Forelimb muscle (tissue), 1 donor: ENCODE measurements around the gene CLMN. TPM values are rescaled to one million over a fixed set of nuclear protein-coding genes. Genes with fewer than 3 reads are reported as not detected.

Experiments
- DNase-seq: peaks from one replicate; pipeline ENCODE4 v3.0.0-alpha.2; 2013; ENCODE audit warnings: low read depth
- polyA plus RNA-seq: library from polyadenylated mRNA; unstranded; fragments of 120-200 nt; gene quantifications from one replicate; pipeline ENCODE4 v1.2.1, GENCODE V29; 2013; ENCODE audit not compliant: insufficient read length

The CLMN gene
- polyA plus RNA-seq, 1 donor = 2.5 TPM

DNA sequence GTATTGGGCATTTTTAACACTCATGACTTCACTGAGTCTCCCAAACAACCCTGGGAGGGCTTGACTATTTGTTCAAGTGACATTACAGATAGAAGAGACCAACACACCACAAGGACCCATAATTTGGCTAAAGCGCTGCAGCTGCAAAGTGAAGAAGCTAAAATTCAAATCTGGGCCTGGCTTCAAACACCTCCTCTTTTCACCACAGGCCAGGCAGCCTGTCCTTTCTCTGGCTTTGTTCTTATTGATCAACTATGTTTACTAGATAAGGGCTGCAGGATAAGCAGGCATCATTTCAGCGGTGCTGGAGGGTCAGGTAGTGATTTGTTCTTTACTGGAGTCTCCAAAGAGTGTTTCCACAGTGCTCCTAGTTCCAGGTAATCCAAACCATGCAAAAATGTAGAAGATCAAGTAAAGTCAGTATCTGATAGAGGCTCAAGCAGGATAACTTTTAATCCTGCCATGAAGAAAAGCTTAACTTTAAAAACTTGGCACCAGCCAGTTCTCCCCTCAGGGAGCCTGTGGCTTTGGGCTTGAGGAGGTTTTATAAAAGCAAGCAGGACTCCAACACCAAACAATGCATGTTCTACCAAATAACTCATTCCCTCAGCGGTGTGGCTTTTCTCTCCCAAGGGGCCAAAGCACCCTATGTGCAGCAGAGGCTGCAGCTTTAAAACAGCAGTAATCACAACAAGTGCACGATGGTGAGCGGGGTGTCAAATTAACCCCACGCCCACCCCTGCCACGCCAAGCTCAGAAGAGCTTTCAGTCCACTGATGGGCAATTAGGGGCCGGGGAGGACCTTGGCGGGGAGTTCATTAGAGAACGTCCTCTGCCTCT, 16.8 kb downstream of the CLMN start:
- DNase-seq = no peak

DNA sequence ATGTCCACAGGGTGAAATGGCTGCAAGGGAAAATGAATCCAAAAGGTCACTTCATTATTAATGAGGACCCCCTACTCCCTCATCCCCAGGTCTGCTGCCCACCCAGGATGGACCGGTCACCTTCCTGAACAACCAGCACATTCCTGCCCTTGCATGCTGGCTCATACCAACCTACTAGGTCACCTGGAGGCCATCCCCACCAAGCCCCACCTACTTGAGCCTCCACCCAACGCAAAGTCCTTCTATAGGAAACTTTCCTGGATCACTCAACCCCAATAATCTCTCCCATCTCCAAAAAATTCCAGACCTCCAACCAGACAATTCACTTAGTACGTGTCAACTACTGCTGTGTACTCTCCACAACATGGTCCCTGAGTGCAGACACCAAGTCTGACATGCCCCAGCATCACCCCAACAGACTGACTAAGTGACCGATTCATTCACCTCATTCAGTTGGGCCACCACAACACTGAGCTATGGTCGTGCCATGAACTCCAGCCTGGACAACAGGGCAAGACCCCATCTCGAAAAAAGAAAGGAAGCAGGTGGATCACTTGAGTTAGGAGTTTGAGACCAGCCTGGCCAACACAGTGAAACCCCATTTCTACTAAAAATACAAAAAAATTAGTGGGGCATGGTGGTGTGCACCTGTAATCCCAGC, 18.1 kb downstream of the CLMN start:
- DNase-seq = no peak

DNA sequence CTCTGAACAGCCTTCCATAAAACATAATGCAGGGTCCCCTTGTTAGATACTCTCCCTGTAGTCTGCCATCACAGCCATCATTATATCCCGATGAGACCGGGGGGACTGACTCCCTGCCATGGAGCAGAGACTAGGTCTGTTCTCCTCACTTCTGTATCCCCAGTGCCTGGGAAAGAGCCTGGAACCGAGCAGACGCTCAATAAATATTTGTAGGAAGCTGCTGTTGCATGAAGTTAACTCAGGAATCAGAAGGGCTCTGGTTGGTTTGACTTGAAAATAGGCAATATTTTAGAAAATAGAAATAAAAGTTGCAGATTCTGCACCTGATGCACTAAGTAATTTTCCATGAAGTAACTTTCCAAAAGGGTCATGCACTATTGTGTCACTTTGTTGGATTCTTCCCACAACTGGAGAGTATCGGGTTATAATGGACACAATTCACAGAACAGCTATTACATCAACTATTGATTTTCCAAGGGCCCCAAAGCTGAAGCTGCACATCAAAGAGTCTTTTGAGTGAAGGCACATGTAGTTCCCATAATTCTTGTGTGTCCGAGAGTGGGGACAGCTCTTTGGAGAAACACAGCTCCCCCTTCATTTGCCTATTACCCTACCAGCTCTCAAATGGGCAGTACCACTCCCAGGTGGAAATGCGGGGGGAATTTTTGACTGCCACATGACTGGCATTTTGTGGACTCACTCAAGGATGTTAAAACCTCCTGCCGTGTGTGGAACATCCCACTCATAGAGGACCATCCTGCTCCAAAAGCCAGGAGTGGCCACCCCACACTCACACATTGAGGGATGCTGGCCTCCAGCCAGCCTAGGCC, 18.8 kb downstream of the CLMN start:
- no peak for DNase-seq

DNA sequence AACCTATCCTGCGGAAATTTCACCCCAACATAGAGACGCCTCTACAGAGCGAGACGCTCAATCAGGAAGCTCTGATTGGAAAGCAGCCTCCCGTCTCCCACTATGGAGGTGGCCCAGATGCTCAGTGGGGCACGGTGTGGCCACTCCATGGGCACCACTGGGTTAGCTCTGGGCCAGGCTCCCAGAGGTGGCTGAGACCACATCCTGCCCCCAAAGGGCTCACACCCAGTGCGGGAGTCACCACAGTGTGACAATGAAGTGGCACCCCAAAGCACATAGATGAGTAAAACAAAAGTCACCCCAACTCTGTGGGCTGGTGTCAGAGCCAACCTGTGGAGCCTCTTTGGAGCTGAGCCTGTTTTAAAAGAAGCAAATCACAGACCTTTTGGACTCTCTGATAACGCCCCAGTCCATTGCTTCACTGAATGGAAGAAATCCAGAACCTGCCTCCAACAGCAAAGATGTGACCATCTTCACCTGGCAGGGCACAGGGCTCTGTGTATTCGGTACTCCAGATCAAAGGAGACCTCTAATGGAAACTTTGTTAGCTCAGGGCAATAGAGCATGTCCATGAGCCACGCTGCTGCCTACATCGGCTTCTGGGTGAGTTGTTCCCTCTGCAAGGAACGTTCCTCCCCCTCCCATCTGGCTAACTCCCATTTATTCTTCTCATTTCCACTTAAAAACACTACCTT, 19.6 kb downstream of the CLMN start:
- no peak for DNase-seq

DNA sequence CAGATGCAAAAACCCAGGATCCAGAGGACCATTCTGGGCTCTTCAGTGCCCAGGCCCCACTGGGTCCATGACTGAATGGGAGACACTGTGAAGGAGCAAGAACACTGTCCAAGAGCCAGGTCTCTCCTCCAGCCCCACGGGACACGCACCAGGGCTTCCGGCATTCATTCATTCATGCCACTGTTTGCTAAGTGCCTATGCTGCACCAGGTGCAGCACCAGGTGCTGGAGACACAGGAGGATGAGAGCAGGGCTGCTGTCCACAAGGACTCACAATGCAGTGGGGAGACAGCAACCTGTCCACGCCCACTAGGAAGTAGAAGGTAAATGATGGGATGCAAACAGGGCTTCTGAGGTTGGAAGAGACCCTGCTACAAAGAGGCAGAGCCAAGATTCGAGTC, 20.4 kb downstream of the CLMN start:
- DNase-seq = no peak

DNA sequence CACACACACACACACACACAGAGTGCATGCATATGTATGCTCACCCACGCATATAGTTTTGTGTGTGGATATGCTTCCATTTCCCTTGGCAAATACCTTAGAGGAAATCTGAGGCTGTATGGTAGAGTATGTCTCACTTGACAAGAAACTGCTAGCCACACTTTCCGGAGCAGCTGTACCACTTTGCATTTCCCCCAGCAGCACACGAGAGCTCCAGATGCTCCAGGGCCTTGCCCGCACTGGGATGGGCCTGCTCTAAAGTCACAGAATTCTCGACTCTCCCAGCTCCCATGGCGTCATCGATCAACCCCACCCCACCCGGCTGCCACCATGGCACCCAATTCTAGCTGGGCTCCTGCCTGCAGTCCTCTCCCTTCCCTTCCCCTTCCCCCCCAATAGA, 21.9 kb downstream of the CLMN start:
- DNase-seq = no peak

DNA sequence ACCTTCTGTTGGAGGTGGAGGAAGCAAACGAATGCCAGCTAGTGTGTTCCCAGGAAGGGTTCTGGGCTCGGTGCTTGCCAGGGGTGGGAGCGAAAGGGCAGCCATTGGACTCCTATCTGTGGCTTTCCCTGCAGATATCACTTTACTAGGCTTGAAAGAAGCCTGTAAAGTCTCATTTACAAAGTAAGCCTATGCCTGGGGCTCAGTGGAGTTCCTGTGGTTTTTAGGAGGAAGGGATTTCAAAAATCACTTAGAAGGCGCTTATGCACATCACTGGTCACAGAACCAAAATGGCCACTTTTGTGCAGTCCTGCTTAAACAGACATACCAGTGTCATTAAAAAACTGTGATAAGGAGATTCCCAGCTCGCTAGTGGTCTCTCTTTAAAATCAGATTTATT, 22.7 kb downstream of the CLMN start:
- DNase-seq = no peak

DNA sequence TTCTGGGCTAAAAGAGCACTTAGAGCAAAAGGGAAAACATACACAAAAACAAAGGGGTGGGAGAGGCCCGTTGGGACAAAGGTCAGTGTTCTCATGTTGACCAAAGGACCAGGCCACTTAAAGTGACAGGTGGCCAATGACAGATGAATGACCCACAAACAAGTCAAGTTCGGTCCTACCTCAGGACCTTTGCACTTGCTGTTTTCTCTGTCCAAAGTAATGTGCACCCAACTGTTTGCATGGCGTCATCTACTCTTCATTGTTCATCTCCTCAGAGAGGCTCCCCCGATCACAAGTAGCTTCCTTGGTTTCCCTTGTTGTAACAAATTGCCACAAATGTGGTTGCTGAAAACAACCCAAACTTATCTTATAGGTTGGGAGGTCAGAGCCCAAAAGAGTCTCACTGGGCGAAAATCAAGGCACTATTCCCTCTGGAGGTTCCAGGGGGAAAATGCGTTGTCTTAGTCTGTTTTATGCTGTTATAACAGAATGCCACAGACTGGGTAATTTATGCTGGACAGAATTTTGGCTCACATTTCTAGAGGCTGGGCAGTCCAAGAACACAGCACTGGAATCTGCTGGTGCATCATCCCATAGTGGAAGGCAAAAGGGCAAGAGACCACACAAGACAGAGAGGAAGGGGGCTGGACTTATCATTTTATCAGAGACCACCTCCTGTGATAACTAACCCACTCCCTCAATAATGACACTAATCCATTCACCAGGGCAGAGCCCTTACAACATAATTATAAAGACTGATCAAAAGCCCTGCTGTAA, 23.9 kb downstream of the CLMN start:
- no peak for DNase-seq

DNA sequence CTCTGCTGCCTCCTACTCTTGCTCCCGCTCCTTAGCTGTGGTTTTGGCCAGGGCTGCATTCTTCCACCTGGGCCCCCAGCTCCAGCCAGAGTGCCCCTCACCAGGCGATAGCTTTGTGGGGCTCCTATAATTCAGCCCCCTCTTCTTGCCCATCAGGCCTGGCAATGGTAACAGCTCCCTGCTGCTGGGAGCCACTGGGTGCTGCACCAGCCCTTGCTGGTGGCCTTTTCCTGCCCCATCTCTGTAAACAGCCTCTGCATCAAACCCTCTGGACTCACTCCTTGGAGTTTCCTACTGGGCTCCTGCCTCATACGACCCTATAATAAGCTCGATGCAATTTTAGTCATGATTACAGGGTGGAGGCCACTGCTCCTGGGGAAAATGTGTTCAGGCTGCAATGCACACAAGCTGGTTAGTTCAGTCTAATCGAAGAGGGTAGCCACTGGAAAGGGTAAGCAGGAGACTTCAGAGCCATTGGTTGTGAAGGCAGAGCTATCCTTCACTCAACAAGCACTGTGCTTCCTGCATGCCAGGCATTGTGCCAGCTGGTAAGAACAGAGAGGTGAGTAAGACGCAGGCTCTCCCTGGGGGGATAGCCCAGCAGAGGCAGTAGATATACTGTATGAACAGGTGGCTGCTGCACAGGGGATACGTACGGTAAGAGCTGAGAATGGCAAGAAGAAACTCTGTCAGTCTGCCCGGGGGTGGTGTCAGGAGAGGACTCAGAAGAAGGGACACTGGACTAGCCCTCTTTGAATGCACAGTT, 24.7 kb downstream of the CLMN start:
- no peak for DNase-seq

DNA sequence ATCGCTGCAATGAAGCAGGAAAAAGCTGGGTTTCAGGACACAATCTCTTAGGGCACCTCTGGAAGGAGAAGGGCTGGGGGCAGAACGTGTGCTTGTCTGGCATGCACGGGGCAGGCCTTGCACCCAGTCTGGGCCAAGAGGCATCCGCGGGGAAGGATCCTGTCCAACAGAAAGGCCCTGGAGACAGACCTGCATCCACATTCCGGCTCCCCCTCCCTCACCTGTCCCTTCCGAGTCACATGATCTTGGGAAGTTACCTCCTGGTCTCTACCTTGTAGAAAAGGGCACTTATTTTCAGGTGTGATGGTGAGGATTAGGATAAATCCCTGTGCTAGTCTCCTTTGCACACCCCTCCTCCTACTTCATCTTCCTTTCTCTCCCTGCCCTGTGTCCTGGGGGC, 25.4 kb downstream of the CLMN start:
- no peak for DNase-seq

DNA sequence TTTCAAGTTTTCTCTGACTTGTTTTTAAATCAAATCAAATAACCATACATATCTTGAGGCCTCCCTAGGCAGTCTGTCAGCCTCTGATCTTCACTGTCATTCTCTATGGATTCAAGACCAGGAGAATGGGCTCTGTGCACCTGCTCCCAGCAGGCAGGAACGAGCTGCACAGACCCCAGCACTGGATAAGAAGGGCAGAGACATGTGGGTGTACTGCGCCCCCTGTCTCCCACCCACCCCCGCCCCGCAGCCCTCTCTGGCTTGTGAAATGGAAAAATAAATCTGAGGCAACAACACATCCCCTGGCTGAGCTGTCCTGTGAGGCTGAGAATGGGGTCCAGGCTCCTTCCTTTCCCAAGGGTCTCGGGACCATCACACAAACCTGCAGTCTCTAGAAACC, 26.3 kb downstream of the CLMN start:
- DNase-seq = no peak

DNA sequence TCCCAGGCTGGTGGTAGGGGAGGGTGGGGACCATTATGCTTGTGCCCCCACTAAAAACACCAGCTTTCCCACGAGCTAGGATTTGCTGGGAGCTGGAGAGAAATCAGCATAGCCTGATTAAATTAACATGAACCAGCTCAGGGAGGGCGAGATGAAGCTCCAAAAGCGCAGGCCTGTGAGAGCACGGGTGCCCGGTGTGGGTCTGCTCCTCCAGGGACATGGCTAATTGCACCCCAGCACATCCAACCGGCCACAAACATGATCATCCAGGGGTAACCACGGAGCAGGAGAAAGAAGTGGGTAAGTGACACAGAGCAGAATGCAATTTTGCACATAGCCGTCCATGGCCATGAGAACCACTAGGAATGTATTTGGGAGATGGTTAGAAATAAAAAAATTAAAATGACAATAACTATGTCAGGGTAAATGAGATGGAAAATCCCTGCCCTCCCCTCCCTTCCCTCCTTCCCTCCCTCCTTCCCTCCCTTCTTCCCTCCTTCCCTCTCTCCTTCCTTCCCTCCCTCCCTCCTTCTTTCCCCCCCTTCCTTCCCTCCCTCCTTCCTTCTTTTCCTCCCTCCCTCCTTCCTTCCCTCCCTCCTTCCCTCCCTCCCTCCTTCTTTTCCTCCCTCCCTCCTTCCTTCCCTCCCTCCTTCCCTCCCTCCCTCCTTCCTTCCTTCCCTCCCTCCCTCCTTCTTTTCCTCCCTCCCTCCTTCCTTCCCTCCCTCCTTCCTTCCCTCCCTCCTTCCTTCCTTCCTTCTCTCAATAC, 26.9 kb downstream of the CLMN start:
- no peak for DNase-seq

DNA sequence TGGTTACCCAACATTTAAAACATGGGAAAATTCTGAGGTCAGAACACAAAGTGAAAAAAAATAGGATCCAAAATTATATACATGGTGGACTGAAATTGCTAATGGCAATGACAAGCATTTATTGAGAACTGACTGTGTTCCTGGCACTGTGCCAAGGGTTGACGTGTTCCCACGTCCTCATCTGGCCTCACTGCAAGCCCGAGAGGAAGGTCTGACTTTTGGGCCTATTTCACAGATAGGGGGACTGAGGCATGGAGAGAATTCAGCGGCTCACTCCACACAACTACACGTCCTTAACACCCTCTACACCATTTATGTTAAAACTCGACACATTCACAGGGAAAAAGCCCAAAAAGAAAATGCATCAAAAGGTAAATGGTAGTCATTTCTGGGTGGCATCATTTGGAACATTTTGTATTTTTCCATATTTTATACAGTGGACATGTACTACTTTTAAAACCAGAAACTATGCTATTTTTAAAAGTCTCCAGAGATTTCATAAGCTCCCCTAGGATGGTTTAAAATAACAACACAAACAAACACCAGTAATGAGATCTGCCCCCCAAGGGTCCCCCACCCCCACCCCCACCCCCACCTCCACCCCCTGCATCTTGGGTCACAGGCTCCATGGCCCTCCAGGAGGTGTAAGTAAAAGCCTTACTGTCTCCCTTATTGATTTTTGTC, 27.7 kb downstream of the CLMN start:
- no peak for DNase-seq

DNA sequence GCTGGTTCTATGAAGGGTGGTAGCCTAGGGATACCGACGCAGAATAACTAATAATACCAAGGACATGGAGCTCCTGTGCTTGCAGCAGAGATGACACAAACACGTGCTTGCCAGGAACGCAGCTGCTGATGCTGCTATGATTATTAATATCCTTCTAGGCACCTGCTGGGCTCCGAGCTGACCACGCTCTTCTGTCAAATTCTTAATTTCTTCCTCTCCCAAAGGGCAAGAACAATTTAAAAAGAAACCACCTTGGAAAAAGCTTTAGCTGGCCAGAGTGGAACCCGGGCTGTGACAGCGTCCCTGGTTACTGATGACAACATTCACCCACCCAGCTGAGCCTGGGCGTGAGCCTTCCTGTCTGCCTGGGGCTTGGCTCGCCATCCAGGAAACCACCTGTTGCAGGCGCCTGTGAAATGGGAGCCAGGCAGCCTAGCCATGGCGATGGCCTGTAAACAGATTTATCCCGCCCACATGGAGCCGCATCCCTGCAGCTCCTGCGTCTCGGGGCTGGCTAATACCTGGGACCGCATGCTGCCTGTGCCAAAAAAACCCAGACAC, 28.8 kb downstream of the CLMN start:
- no peak for DNase-seq

DNA sequence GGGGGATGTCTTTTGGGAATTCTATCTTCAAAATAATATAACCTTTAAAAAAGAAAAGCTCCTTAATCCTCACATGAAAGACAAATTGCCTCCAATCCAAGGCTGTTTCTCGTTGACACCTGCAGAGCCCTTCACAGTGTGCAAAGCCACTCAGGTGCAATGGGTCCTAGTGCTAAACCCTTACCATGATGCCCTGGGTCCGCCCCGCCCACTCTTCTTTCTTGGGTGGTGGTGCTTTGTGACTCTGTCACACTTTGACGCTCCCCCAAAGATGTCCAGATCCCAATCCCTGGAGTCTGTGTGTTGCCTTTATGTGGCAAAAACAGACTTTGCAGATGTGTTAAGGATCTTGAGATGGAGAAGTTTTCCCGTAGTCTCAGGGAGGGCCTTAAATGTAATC, 29.7 kb downstream of the CLMN start:
- DNase-seq = no peak

DNA sequence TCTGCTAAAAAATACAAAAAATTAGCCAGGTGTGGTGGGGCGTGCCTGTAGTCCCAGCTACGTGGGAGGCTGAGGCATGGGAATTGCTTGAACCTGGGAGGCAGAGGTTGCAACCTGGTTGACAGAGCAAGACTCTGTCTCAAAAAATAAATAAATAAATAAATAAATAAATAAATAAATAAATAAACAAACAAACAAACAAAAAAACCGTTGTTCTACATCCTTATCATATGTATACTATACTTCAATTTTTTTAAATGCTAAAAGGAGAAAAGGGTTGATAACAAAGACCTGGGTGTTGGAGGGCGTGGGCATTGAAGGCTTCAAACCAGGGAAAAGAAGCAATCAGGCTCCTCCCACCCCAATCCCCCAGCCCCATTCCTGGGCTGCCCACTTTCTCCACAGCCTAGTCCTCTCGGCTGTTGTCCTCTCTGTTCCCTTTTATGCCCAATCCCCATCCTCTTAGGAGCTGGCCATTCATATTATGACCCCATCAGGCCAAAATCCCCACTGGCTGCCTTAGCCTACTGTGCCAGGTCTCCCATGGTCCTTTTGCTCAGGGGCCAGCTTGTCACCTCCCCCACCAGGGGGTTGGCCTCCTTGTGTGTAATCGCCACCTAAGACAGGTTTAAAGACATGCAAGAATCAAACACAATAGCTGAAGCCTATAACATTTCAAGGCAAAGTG, 30.2 kb downstream of the CLMN start:
- DNase-seq = no peak

DNA sequence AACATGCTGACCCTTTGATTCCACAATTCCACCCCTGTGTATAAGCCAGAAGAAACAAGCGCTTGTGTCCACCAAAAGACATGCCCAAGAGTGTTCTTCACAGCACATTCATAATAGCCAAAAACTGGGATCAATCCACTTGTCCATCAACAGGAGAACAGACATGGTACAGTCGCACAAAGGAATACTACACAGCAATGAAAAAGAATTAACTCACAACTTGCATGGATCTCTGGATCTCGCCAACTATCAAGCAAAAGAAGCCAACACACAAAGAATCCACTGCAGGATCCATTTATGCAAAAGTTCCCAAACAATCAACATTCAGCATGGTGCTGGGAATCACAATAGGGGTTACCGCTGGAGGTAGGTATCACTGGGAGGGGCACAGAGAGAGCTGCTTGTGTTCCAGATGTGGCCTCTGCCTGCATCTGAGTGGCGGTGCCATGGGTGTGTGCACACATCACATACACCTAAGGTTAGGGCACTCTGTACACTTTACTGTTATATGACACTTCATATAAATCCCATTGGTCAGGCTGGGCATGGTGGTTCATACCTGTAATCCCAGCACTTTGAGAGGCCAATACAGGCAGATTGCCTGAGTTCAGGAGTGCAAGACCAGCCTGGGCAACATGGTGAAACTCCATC, 30.9 kb downstream of the CLMN start:
- no peak for DNase-seq
